HT1080 (cell line): Measurements from ENCODE around the gene ABCA10. TPM values are rescaled to one million over a fixed set of nuclear protein-coding genes. Genes with fewer than 3 reads are reported as not detected.

ENCODE experiments used
- DNase-seq: peaks from one replicate; pipeline ENCODE4 v3.0.0-alpha.2; 2015; ENCODE audit warnings: low read depth
- small RNA-seq: library from RNA; depleted of rRNA; stranded (forward); fragments of <200 nt; gene quantifications from one replicate; pipeline ENCODE3, GENCODE V24; 2014
- total RNA-seq: library from RNA; depleted of rRNA; stranded (reverse); fragments of >200 nt; shearing (Covaris generic); gene quantifications from 2 replicates; pipeline ENCODE4 v1.2.3, GENCODE V29; 2014; rRNA removed

The ABCA10 gene
- total RNA-seq, 1 experiment from 2014 or later, result 0.05 TPM

DNA sequence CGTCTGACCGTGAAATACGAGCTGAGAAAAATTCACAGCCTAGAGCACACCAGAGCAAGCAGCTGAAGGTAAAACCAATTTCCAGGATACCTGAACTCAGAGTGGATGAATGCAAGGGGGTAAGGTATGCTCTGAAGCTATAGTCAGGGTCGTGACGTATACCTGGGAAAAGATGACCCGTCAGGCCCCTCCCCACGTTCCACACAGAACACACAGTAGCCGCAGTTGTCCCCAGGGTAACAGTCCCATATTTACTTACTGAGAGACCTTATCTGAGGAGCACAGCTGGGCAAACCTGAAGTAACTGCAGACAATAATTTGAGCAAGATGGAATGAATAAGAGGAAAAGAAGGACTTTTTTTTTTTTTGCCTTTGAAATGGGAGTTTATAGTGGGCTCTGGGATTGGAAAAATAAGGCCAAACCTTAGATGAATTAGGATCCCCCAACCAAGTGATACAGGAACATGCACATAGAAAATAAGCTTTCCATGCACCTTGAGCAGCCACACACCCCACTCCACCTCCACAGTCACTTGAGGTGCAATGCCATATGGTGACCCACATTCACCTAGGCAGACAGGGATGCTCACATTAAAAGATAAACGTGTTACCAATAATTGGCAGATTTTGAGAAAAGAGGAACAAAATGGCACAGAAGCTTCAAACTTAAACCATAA lies 124.9 kb downstream of the ABCA10 start:
- no peak for DNase-seq

DNA sequence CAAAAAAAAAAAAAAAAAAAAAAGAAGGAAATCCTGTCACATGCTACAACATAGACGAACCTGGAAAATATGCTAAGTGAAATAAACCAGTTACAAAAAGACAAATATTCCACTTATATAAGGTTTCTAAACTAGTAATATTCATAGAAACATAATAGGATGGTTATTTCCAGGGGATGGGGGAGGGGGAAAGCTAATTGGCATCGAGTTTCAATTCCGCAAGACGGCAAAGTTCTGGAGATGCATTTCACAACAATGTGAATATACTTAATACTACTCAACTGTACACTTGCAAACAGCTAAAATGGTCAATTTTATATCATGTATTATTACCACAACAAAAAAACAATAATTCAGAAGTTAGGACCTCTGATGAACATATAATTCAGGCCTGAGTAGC lies 130.0 kb downstream of the ABCA10 start:
- no peak for DNase-seq

Small RNA genes lying within 50 kb of the gene (small RNA-seq; reads per million reads assigned to genes)
- gene MIR4524B, result not detected

Other genes starting within 250 kb of the ABCA10 start
- gene ABCA9, start 167.9 kb downstream of the ABCA10 start, total RNA-seq, result not detected in 2 replicates
- not detected in 2 replicates for gene ABCA6, start 86.9 kb downstream of the ABCA10 start, total RNA-seq
- gene ABCA5, start 98.3 kb upstream of the ABCA10 start, total RNA-seq, result 0.64 and 1.1 TPM in 2 replicates
- gene MAP2K6, start 185.9 kb upstream of the ABCA10 start, total RNA-seq, result 7.3 and 8.1 TPM in 2 replicates